ENCODE measurements around the gene PDE9A.

DNA sequence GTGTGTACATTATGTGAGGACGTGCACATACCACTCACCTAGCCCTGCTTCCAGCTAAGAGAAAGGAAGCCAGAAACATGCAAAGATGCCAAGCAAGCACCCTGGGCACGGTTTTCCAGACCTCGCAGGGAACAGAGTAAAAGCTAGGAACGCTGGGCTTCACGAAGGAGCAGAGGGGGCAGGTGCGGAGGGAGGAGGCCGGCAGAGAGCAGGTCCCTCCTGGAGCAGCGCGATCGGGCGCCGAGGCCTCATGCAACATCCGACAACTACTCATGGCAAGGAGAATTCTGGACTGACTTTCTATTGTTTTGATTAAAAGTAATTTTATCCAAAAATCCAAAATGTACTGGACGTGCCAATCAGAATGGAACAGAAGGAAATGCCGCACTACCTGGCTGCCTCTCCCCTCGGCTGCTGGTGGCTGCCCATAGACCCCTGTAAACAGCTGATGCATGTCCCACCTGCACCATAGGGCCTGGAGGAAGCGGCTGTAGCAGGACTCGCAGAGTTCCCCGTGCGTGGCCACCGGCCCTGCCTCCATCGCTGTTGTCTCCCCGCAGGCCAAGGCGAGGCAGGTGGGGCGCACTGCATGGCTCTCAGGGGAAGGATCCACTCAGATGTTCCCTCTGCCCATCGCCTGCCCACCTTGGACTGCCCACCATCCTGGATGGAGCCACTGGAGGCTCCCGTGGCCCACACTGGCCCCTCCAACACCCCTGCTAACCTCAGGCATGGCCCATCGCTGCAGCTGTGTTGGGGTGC, 132.4 kb downstream of the PDE9A start:
- TF ChIP-seq, protein P1, sequence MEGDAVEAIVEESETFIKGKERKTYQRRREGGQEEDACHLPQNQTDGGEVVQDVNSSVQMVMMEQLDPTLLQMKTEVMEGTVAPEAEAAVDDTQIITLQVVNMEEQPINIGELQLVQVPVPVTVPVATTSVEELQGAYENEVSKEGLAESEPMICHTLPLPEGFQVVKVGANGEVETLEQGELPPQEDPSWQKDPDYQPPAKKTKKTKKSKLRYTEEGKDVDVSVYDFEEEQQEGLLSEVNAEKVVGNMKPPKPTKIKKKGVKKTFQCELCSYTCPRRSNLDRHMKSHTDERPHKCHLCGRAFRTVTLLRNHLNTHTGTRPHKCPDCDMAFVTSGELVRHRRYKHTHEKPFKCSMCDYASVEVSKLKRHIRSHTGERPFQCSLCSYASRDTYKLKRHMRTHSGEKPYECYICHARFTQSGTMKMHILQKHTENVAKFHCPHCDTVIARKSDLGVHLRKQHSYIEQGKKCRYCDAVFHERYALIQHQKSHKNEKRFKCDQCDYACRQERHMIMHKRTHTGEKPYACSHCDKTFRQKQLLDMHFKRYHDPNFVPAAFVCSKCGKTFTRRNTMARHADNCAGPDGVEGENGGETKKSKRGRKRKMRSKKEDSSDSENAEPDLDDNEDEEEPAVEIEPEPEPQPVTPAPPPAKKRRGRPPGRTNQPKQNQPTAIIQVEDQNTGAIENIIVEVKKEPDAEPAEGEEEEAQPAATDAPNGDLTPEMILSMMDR (IDR thresholded peaks at IDR 0.05; ENCODE audit: borderline replicate concordance, extremely low read depth, low read length, poor library complexity, severe bottlenecking) = no peak
- no peak for TF ChIP-seq EZH2 (IDR thresholded peaks at IDR 0.05; ENCODE audit: borderline replicate concordance, low read depth, low read length, severe bottlenecking)

Data from DND-41 (cell line).